HG02870 (cell line): Measurements from ENCODE around the gene PRTFDC1.
"Not testable (repeated sequence)": the region's sequence is repeated elsewhere in the genome, so short reads cannot be mapped to it uniquely, and the experiment has no call there.

ENCODE experiments used
- ATAC-seq: cut with Tn5 transposase; IDR thresholded peaks from one replicate; pipeline ENCODE4 v1.9.1; 2021; ENCODE audit warnings: mild to moderate bottlenecking, moderate library complexity; ENCODE audit not compliant: unreplicated experiment

Gene PRTFDC1, protein sequence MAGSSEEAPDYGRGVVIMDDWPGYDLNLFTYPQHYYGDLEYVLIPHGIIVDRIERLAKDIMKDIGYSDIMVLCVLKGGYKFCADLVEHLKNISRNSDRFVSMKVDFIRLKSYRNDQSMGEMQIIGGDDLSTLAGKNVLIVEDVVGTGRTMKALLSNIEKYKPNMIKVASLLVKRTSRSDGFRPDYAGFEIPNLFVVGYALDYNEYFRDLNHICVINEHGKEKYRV

GRCh38 chr10:24952143-24952706 lies at the start of gene PRTFDC1:
PRTFDC1 (minus strand) TSS chr10:24952606; CDS start chr10:24952575, 31 bp downstream.
- ATAC-seq: peak; percentile 24

DNA sequence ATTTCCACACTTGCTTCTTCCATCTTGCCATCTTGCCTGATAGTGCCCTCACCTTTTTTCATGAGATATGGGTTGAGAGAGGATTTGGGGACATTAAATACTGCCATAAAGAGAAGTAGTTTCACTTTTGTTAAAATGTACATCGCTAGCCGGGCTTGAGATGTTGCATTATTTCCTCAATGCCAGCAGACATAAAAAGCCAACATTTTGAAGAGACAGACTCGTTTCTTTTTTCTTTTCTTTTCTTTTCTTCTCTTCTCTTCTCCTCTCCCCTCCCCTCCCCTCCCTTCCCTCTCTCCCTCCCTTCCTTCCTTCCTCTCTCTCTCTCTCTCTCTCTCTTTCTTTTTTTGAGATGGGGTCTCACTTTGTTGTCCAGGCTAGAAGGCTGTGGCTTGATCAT lies 45.6 kb upstream of the PRTFDC1 start:
- no peak for ATAC-seq

GRCh38 chr10:24995072-24995471 lies 42.7 kb upstream of the PRTFDC1 start:
- no peak for ATAC-seq

DNA sequence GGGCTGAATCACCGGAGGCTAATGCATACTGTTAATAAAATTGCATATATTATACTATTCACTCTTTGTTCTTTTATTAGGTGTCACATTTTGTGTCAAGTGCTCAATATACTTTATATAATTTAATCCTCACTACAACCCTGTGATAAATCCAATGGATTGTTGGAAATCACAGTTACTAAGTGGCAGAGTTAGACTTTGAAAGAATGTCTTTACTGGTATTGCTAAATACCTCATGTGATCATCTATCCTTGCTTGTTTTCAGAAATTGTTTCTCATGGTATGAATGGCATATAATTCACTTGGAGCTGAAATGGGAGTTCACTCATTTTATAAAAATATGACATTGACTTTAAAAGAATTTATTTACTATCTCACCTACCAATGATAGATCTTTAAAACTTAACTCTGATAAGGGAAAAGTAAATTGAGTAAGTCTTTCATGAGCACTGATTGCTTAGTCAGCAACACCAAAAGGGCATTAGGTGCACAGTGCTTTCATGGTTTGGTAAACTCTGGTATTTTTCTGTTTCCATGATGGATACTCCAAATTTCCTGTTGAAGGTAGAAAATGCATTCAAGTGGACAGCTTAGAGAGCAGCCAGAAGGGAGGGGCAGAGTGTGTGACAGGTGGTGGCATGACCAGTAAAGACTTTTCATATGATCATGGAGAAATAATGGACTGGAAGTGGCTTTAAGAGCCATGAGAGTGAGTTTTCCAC lies 41.0 kb upstream of the PRTFDC1 start:
- ATAC-seq: no peak

GRCh38 chr10:24992512-24993133 lies 40.2 kb upstream of the PRTFDC1 start:
- no peak for ATAC-seq

- ATAC-seq: no peak
Observed at GRCh38 chr10:24991298-24991697, 38.9 kb upstream of the PRTFDC1 start.

GRCh38 chr10:24989867-24990266 lies 37.5 kb upstream of the PRTFDC1 start:
- ATAC-seq: no peak

- no peak for ATAC-seq
Observed at GRCh38 chr10:24988831-24989640, 36.6 kb upstream of the PRTFDC1 start.

DNA sequence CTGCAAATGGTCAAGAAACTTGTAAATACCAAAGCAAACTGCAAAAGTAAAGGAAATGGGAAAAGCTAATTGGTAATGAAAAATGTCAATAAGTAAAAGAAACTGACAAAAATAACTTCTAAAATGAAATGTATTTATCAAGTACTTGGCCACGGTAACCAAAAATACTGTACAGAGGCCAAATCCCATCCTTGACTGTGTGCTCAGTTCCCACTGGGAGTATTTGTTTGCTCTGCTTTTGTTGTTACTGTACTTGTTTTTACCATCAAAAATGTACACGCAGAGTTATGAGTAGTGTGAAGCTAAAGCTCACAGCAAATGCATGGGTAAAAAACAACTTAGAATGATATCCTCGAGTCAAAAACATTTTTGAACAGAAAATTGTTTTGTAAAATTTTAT lies 32.5 kb upstream of the PRTFDC1 start:
- ATAC-seq: no peak

DNA sequence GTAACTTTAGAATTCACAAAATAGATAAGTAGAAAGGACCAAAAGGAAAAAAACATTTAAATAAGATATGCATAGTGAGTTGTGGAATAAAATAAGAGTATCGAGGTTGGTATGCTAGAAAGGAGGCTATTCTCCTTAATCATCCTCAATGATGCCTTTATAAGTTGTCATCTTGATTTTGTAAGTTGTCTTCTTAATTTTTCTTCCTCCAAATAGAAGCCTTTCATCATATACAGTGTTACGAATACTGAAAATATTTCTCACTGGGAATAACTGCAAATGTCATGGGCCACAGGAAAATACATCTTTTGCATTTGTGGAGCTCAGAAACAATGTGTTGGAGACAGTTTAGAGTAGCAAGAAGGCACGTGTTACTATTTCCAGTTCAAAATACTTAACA lies 31.5 kb upstream of the PRTFDC1 start:
- ATAC-seq: no peak

GRCh38 chr10:24983130-24983529 lies 30.7 kb upstream of the PRTFDC1 start:
- ATAC-seq: no peak

GRCh38 chr10:24982319-24983112 lies 30.1 kb upstream of the PRTFDC1 start:
- ATAC-seq: no peak

- ATAC-seq: no peak
Observed at GRCh38 chr10:24981161-24981710, 28.8 kb upstream of the PRTFDC1 start.

DNA sequence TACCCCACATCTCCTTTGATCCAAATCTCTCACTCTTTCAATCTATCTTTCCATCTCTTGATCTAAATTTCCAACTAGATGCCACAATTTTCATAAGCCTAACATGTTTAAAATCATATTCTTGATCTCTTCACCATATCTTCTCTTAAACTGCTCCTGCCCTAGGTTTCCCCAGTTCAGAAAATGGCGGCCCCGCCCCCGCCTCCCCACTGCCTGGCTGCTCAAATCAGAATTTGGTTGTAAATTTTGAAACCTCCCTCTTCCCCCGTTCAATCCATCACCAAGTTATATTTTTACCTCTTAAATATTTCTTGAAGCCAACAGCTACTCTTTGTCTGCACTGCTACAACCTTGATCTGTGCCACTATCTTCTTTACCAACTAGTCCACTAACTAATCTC lies 27.3 kb upstream of the PRTFDC1 start:
- no peak for ATAC-seq

DNA sequence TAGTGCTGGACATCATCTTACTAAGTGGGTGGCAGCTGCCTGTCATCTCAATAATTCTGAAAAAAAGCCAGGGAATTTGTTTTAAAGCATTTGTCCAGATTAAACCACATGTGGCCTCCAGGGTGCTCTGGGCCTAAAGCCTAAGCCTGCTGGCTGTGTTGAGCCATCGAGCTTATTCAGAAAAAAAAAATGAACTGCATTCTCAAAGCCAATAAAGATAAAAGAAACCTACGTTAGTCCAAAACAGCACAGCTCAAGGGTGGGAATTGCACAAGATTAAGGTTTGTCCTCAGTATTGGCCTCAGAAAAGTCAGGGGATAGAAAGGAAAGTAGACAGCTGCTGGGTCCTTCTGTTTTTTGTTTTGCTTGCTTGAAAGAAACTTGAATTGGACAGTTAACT lies 22.6 kb upstream of the PRTFDC1 start:
- ATAC-seq: no peak

- no peak for ATAC-seq
Observed at GRCh38 chr10:24973163-24973562, 20.8 kb upstream of the PRTFDC1 start.

GRCh38 chr10:24971374-24971773 lies 19.0 kb upstream of the PRTFDC1 start:
- ATAC-seq: no peak

- ATAC-seq: no peak
Observed at GRCh38 chr10:24969841-24970281, 17.5 kb upstream of the PRTFDC1 start.

GRCh38 chr10:24968951-24969350 lies 16.5 kb upstream of the PRTFDC1 start:
- ATAC-seq: not testable (repeated sequence)

GRCh38 chr10:24968349-24968748 lies 15.9 kb upstream of the PRTFDC1 start:
- no peak for ATAC-seq
